Upper lobe of right lung (tissue), 1 donor: ENCODE results near the gene CRB1. TPM values are rescaled to one million over a fixed set of nuclear protein-coding genes. Genes with fewer than 3 reads are reported as not detected.

ENCODE experiments used
- ATAC-seq: fragments of 200-7000 bp; cut with Tn5 transposase; one replicate; pipeline ENCODE4 v1.9.1; 2020; ENCODE audit warnings: mild to moderate bottlenecking, moderate library complexity
- DNase-seq: peaks from one replicate; pipeline ENCODE4 v3.0.0-alpha.2; 2020
- H3K27ac ChIP-seq: fragments of 200-600 bp; one replicate; pipeline ENCODE4 v1.8.0; 2022
- H3K27me3 ChIP-seq: fragments of 200-600 bp; one replicate; pipeline ENCODE4 v1.8.0; 2022; ENCODE audit warnings: mild to moderate bottlenecking
- H3K36me3 ChIP-seq: fragments of 200-600 bp; one replicate; pipeline ENCODE4 v1.8.0; 2022
- H3K4me1 ChIP-seq: fragments of 200-600 bp; one replicate; pipeline ENCODE4 v1.8.0; 2022
- H3K4me3 ChIP-seq: fragments of 200-600 bp; one replicate; pipeline ENCODE4 v1.8.0; 2022; ENCODE audit warnings: mild to moderate bottlenecking
- H3K9me3 ChIP-seq: fragments of 200-600 bp; one replicate; pipeline ENCODE4 v1.8.0; 2022
- CTCF ChIP-seq: fragments of 200-600 bp; IDR thresholded peaks from one replicate; pipeline ENCODE4 v1.8.0; 2022; ENCODE audit warnings: antibody characterized with exemption
- intact Hi-C: fragments of 100-400 bp; cut with DNase I; formaldehyde crosslinking; loops from one replicate; pipeline ENCODE4 v1.11.0; 2022
- total RNA-seq: library from RNA; stranded (reverse); fragmentation: NEBNext Ultra II Directional; extraction: Animal tissue kit (Norgen Biotek cat#: 25700); gene quantifications from one replicate; pipeline ENCODE4 v1.2.1, GENCODE V29; 2021
- donor health status: DM: no; HTN: yes; CAD: no; lungs with severe emphysema.

Gene CRB1
- total RNA-seq, 1 donor from 2014 or later, result 0.46 TPM

- no peak for TF ChIP-seq CTCF
- ATAC-seq, result no peak
- Histone ChIP-seq H3K27ac (no peak overlapping the region), H3K4me1 (no peaks in the 10 kb centered on the region), H3K27me3 (no peaks in the 10 kb centered on the region), H3K36me3 (no peaks in the 10 kb centered on the region), H3K9me3 (no peaks in the 10 kb centered on the region), H3K4me3 (no peak overlapping the region)
- no peak for DNase-seq
- intact Hi-C loops, result no loop called here
These were observed 94.8 kb downstream of the CRB1 start for GRCh38 chr1:197362871-197363270.

GRCh38 chr1:197363855-197364254 is 95.8 kb downstream of the CRB1 start:
- Histone ChIP-seq H3K27me3 (no peaks in the 10 kb centered on the region), H3K9me3 (no peaks in the 10 kb centered on the region), H3K36me3 (no peaks in the 10 kb centered on the region), H3K4me1 (no peaks in the 10 kb centered on the region), H3K4me3 (no peak overlapping the region), H3K27ac (no peak overlapping the region)
- intact Hi-C loops, result no loop called here
- no peak for TF ChIP-seq CTCF
- no peak for DNase-seq
- ATAC-seq, result no peak

GRCh38 chr1:197366996-197367395 is 98.9 kb downstream of the CRB1 start:
- no peaks in the 10 kb centered on the region for H3K27me3 ChIP-seq
- no peaks in the 10 kb centered on the region for H3K4me1 ChIP-seq
- H3K27ac ChIP-seq, result no peak overlapping the region
- no peak for DNase-seq
- no peaks in the 10 kb centered on the region for H3K36me3 ChIP-seq
- no peak for TF ChIP-seq CTCF
- no peak overlapping the region for H3K4me3 ChIP-seq
- no peaks in the 10 kb centered on the region for H3K9me3 ChIP-seq
- no peak for ATAC-seq
- intact Hi-C loops, result no loop called here

- H3K9me3 ChIP-seq, result no peaks in the 10 kb centered on the region
- H3K4me1 ChIP-seq, result no peaks in the 10 kb centered on the region
- intact Hi-C loops, result no loop called here
- no peak overlapping the region for H3K27ac ChIP-seq
- no peak overlapping the region for H3K4me3 ChIP-seq
- DNase-seq (no peak), ATAC-seq (no peak)
- H3K36me3 ChIP-seq, result no peaks in the 10 kb centered on the region
- H3K27me3 ChIP-seq, result no peaks in the 10 kb centered on the region
- no peak for TF ChIP-seq CTCF
These were observed 99.6 kb downstream of the CRB1 start for GRCh38 chr1:197367627-197368026.

GRCh38 chr1:197374428-197374827 is 106.4 kb downstream of the CRB1 start:
- DNase-seq (no peak), ATAC-seq (no peak)
- Histone ChIP-seq H3K9me3 (no peaks in the 10 kb centered on the region), H3K27ac (no peak overlapping the region), H3K4me1 (no peaks in the 10 kb centered on the region), H3K36me3 (no peaks in the 10 kb centered on the region), H3K4me3 (no peak overlapping the region), H3K27me3 (no peaks in the 10 kb centered on the region)
- no peak for TF ChIP-seq CTCF
- intact Hi-C loops, result no loop called here

GRCh38 chr1:197384471-197384870 is 116.4 kb downstream of the CRB1 start:
- TF ChIP-seq CTCF, result no peak
- H3K4me3 ChIP-seq, result no peak overlapping the region
- no peaks in the 10 kb centered on the region for H3K4me1 ChIP-seq

More at GRCh38 chr1:197384471-197384870, 116.4 kb downstream of the CRB1 start:
- Histone ChIP-seq H3K9me3 (no peaks in the 10 kb centered on the region), H3K36me3 (no peaks in the 10 kb centered on the region), H3K27ac (no peak overlapping the region), H3K27me3 (no peaks in the 10 kb centered on the region)
- DNase-seq, result no peak
- intact Hi-C loops, result no loop called here
- ATAC-seq, result no peak
